H1 (cell line): ENCODE measurements around the gene IER3IP1. TPM values are rescaled to one million over a fixed set of nuclear protein-coding genes. Genes with fewer than 3 reads are reported as not detected.
A peak's percentile ranks its signal among the peaks of the same experiment; 100 is the strongest.

Experiments
- CTCF ChIA-PET: fragments of 300-600 bp; sonication (Branson Sonifier 250); formaldehyde crosslinking; loops from one replicate; lab custom pipeline; 2021; ENCODE audit not compliant: partially characterized antibody; lab: Charles Lee
- POLR2A ChIA-PET: fragments of 300-600 bp; sonication (Branson Sonifier 250); formaldehyde crosslinking; loops from one replicate; lab custom pipeline; 2021; ENCODE audit warnings: inconsistent platforms; ENCODE audit not compliant: partially characterized antibody; lab: Charles Lee
- DNase-seq, 2 experiments: peaks; one replicate each; pipeline versions ENCODE4 v3.0.0 to v3.0.0-alpha.2; 2010 to 2022; ENCODE audit warnings: low spot score in 2 of 2, low read depth in 1 of 2, mixed read lengths in 1 of 2
- FAIRE-seq: peaks from 2 replicates; lab custom pipeline; 2011; peaks lifted over from hg19 to GRCh38; lab: Jason Lieb, UNC
- H2AFZ ChIP-seq: 2 replicates; pipeline ENCODE4 v1.8.1; 2012; ENCODE audit warnings: low read length, inconsistent platforms
- H2AK5ac ChIP-seq: 2 replicates; pipeline ENCODE4 v1.6.1; 2013; ENCODE audit warnings: low read depth, low read length
- H2BK120ac ChIP-seq: replicated peaks from 2 replicates; pipeline ENCODE3; 2013; ENCODE audit warnings: low read depth, low read length, inconsistent platforms
- H2BK12ac ChIP-seq: 2 replicates; pipeline ENCODE4 v1.6.1; 2013; ENCODE audit warnings: low read depth, low read length
- H2BK15ac ChIP-seq: 2 replicates; pipeline ENCODE4 v1.6.1; 2013; ENCODE audit warnings: low read length
- H2BK20ac ChIP-seq: 2 replicates; pipeline ENCODE4 v1.6.1; 2013; ENCODE audit warnings: low read length
- H2BK5ac ChIP-seq: 2 replicates; pipeline ENCODE4 v1.6.1; 2013; ENCODE audit warnings: low read depth, low read length
- H3K14ac ChIP-seq: 2 replicates; pipeline ENCODE4 v1.6.1; 2013; ENCODE audit warnings: inconsistent platforms; ENCODE audit not compliant: insufficient read length
- H3K18ac ChIP-seq: 2 replicates; pipeline ENCODE4 v1.6.1; 2013; ENCODE audit warnings: low read length; ENCODE audit errors: extremely low read depth
- H3K23ac ChIP-seq: 2 replicates; pipeline ENCODE4 v1.6.1; 2013; ENCODE audit warnings: inconsistent platforms; ENCODE audit not compliant: insufficient read length
- H3K23me2 ChIP-seq: 2 replicates; pipeline ENCODE4 v1.6.1; 2013; ENCODE audit warnings: low read depth, low read length
- H3K27ac ChIP-seq: 2 replicates; pipeline ENCODE4 v1.6.1; 2011; ENCODE audit warnings: low read depth, low read length, inconsistent platforms
- H3K27me3 ChIP-seq, 4 experiments: replicated peaks in 1 of 4; 1 replicate in 1 of 4; 2 replicates in 3 of 4; pipeline versions ENCODE4 v1.6.1 to v1.8.1; 2011 to 2013; ENCODE audit warnings: low read length in 3 of 4, mild to moderate bottlenecking in 3 of 4, inconsistent platforms in 2 of 4, mixed read lengths in 2 of 4, moderate library complexity in 1 of 4; ENCODE audit not compliant: control insufficient read depth in 3 of 4, insufficient read depth in 3 of 4; ENCODE audit errors: extremely low read depth in 1 of 4
- H3K36me3 ChIP-seq, 4 experiments: 2 replicates each; pipeline versions ENCODE4 v1.6.1 to v1.8.1; 2011 to 2013; ENCODE audit warnings: mild to moderate bottlenecking in 4 of 4, low read length in 3 of 4, moderate library complexity in 2 of 4, control low read depth in 1 of 4, inconsistent platforms in 1 of 4; ENCODE audit not compliant: insufficient read depth in 4 of 4, control insufficient read depth in 2 of 4
- H3K4ac ChIP-seq: replicated peaks from 2 replicates; pipeline ENCODE3; 2013; ENCODE audit warnings: low read length, low read depth, mixed read lengths, inconsistent platforms; ENCODE audit not compliant: insufficient read length
- H3K4me1 ChIP-seq, 4 experiments: replicated peaks in 1 of 4; 1 replicate in 1 of 4; 2 replicates in 3 of 4; pipeline versions ENCODE4 v1.6.1 to v1.8.1; 2011 to 2013; ENCODE audit warnings: low read length in 3 of 4, inconsistent platforms in 2 of 4, mixed read lengths in 1 of 4; ENCODE audit not compliant: insufficient read depth in 4 of 4, control insufficient read depth in 3 of 4
- H3K4me2 ChIP-seq, 2 experiments: 2 replicates each; pipeline versions ENCODE4 v1.6.1 to v1.8.1; 2011 to 2013; ENCODE audit warnings: low read depth in 2 of 2, low read length in 2 of 2, control low read depth in 1 of 2, inconsistent platforms in 1 of 2, mild to moderate bottlenecking in 1 of 2; ENCODE audit not compliant: insufficient read depth in 1 of 2
- H3K4me3 ChIP-seq, 4 experiments: fragments of 200-600, 300-600 bp in 1 of 4; sonication (generic), shearing (Covaris generic), sonication (Bioruptor Twin) in 1 of 4; 2 replicates each; pipeline versions ENCODE4 v1.5.1 to v1.8.1; 2011 to 2016; ENCODE audit warnings: low read length in 4 of 4, low read depth in 3 of 4, control low read depth in 2 of 4, inconsistent platforms in 2 of 4, mild to moderate bottlenecking in 2 of 4, mixed read lengths in 1 of 4, moderate library complexity in 1 of 4; ENCODE audit not compliant: insufficient read depth in 2 of 4; ENCODE audit errors: extremely low read depth in 1 of 4
- H3K56ac ChIP-seq: replicated peaks from 2 replicates; pipeline ENCODE3; 2013; ENCODE audit warnings: low read depth, mild to moderate bottlenecking, mixed read lengths, low read length, inconsistent platforms; ENCODE audit not compliant: insufficient read length
- H3K79me1 ChIP-seq: 2 replicates; pipeline ENCODE4 v1.6.1; 2013; ENCODE audit warnings: low read depth, low read length, control low read depth
- H3K79me2 ChIP-seq, 2 experiments: 2 replicates each; pipeline versions ENCODE4 v1.6.1 to v1.8.1; 2012 to 2013; ENCODE audit warnings: low read length in 2 of 2, mild to moderate bottlenecking in 2 of 2, inconsistent platforms in 1 of 2; ENCODE audit not compliant: insufficient read depth in 2 of 2, control insufficient read depth in 1 of 2
- H3K9ac ChIP-seq, 4 experiments: replicated peaks in 1 of 4; 1 replicate in 1 of 4; 2 replicates in 3 of 4; pipeline versions ENCODE4 v1.6.1 to v1.8.1; 2011 to 2013; ENCODE audit warnings: low read depth in 3 of 4, low read length in 3 of 4, control low read depth in 2 of 4, mild to moderate bottlenecking in 2 of 4, moderate library complexity in 2 of 4, inconsistent platforms in 1 of 4; ENCODE audit errors: extremely low read depth in 1 of 4
- H3K9me3 ChIP-seq, 2 experiments: 2 replicates each; pipeline versions ENCODE4 v1.6.1 to v1.8.1; 2012 to 2013; ENCODE audit warnings: mild to moderate bottlenecking in 2 of 2, moderate library complexity in 2 of 2, control low read depth in 1 of 2, inconsistent platforms in 1 of 2, low read depth in 1 of 2, low read length in 1 of 2, mixed read lengths in 1 of 2; ENCODE audit not compliant: insufficient read depth in 2 of 2
- H4K20me1 ChIP-seq, 2 experiments: replicated peaks in 1 of 2; 2 replicates each; pipeline versions ENCODE3 to v1.8.1; 2011 to 2013; ENCODE audit warnings: inconsistent platforms in 2 of 2, low read length in 2 of 2, mild to moderate bottlenecking in 1 of 2; ENCODE audit not compliant: insufficient read depth in 2 of 2, control insufficient read depth in 1 of 2
- H4K5ac ChIP-seq: 2 replicates; pipeline ENCODE4 v1.6.1; 2013; ENCODE audit warnings: low read length, low read depth, mixed read lengths, inconsistent platforms; ENCODE audit not compliant: insufficient read length
- H4K8ac ChIP-seq: 2 replicates; pipeline ENCODE4 v1.8.0; 2013; ENCODE audit warnings: mild to moderate bottlenecking, moderate library complexity, low read length, inconsistent platforms; ENCODE audit not compliant: insufficient read depth; ENCODE audit errors: extremely low read depth
- H4K91ac ChIP-seq: replicated peaks from 2 replicates; pipeline ENCODE3; 2013; ENCODE audit warnings: low read length, mixed read lengths, inconsistent platforms; ENCODE audit not compliant: insufficient read length
- CEBPB ChIP-seq: IDR thresholded peaks from 2 replicates; pipeline ENCODE4 v1.6.1; 2012; ENCODE audit warnings: low read depth, low read length
- KDM1A ChIP-seq: fragments of 200-600, 300-600 bp; sonication (generic); IDR thresholded peaks from 2 replicates; pipeline ENCODE4 v1.7.1; 2016; ENCODE audit warnings: mild to moderate bottlenecking, low read length, borderline replicate concordance
- MAFK ChIP-seq: IDR thresholded peaks from 2 replicates; pipeline ENCODE4 v1.6.1; 2012; ENCODE audit warnings: low read depth, mild to moderate bottlenecking, improper control_type of control experiment, low read length
- SRF ChIP-seq: IDR thresholded peaks from 2 replicates; pipeline ENCODE4 v1.6.1; 2011; ENCODE audit warnings: mild to moderate bottlenecking, low read depth, low read length, moderate library complexity
- WGBS, 2 experiments: shearing (Covaris generic) in 1 of 2; methylation state at CpG; one replicate each; pipeline versions ENCODE4 v1.1.6 to v1.1.7; 2013 to 2015; ENCODE audit warnings: low lambda C conversion rate in 2 of 2, mixed read lengths in 2 of 2, inconsistent platforms in 1 of 2, low coverage in 1 of 2, missing lambda C conversion rate in 1 of 2; ENCODE audit not compliant: insufficient replicate concordance in 2 of 2, insufficient coverage in 1 of 2, insufficient read length in 1 of 2; ENCODE audit errors: extremely low coverage in 1 of 2, missing lambda C conversion rate in 1 of 2; 5-methylcytosine and 5-hydroxymethylcytosine counted together
- polyA plus RNA-seq, 7 experiments: library from polyadenylated mRNA; depleted of rRNA in 3 of 7; stranded (reverse) in 5 of 7; unstranded in 2 of 7; fragments of >200 nt in 5 of 7; fragments of 200-250 nt in 2 of 7; gene quantifications; 1 replicate in 5 of 7; 2 replicates in 1 of 7; 4 replicates in 1 of 7; pipeline versions ENCODE4 v1.2.1 to v1.2.3, GENCODE V29; 2011 to 2013; ENCODE audit warnings: missing spikeins in 2 of 7, mixed read lengths in 2 of 7
- total RNA-seq: library from RNA; stranded (reverse); fragmentation: NEBNext Ultra II Directional; extraction: Animal tissue kit (Norgen Biotek cat#: 25700); gene quantifications from 2 replicates; pipeline ENCODE4 v1.2.1, GENCODE V29; 2021

Gene IER3IP1
- total and polyA plus RNA-seq, 2 of the 8 experiments (the other 6 are each of a cell fraction or from before 2014, with no cell fraction given): 6.0 to 8.5 TPM

DNA sequence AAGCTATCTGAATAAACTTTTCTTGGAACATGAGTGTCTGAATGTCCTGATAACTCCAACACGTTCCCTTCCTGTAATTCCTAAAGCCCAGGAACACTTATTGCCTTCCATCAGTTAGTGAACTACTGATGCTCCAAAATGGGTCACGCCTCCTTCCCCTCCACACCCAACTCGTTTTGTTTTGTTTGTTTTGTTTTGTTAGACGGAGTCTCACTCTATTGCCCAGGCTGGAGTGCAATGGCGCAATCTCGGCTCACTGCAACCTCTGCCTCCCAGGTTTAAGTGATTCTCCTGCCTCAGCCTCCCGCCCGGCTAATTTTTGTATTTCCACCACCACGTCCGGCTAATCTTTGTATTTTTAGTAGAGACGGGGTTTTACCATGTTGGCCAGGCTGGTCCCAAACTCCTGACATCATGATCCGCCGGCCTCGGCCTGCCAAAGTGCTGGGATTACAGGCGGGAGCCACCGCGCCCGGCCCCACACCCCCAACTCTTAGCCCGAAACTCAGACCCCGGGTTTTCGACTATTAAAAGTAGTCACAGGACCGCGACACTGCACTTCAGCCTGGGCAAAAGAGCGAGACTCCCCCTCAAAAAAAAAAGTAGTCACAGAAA, 774 bp downstream of the IER3IP1 start:
- no peaks in the 10 kb centered on the region; the same call in 1 of the 2 replicates for H3K23me2 ChIP-seq
- H3K27me3 ChIP-seq: no peaks in the 10 kb centered on the region
- H3K4me2 ChIP-seq: peak overlapping the region; percentile 65 to 82
- no peak overlapping the region; the same call in 1 of the 2 replicates for H3K18ac ChIP-seq
- FAIRE-seq: no peak
- H4K91ac ChIP-seq: no peak overlapping the region
- H2BK20ac ChIP-seq: no peak overlapping the region
- TF ChIP-seq KDM1A: 0 out of 2 replicates have a peak, but pooled peaks have one; percentile 34
- TF ChIP-seq SRF: no peak
- no peak for TF ChIP-seq MAFK
- TF ChIP-seq CEBPB: peak; percentile 59; the same call in 1 of the 2 replicates
- no peak overlapping the region for H3K27ac ChIP-seq
- no peak overlapping the region for H2BK15ac ChIP-seq
- H3K79me2 ChIP-seq: peaks cover 0 to 45% of the 10 kb centered on the region in 2 experiments; a peak in 3 of 4 replicates
- H3K36me3 ChIP-seq: peaks cover 0 to 2% (median 0%) of the 10 kb centered on the region in 4 experiments; a peak in 1 of 8 replicates
- H3K23ac ChIP-seq: no peak overlapping the region
- H2BK120ac ChIP-seq: no peak overlapping the region
- 0 out of 2 replicates have a peak overlapping the region, but pooled peaks have one; percentile 28 for H2AFZ ChIP-seq
- no peaks in the 10 kb centered on the region for H3K9me3 ChIP-seq
- H3K4ac ChIP-seq: no peak overlapping the region
- H3K14ac ChIP-seq: no peak overlapping the region
- peak overlapping the region; percentile 82 to 95 (median 90) for H3K4me3 ChIP-seq
- H3K56ac ChIP-seq: no peak overlapping the region
- H2BK12ac ChIP-seq: no peak overlapping the region
- peaks cover 5% of the 10 kb centered on the region for H3K79me1 ChIP-seq
- ChIA-PET CTCF (interaction anchor here (0.5 to 1.2 kb wide), 2 partner anchors 30 to 33 kb away, joined by 3 to 4 read pairs; no protein-coding TSS in a partner anchor), POLR2A (interaction anchor here (0.7 to 1.5 kb wide), 4 partner anchors 8 to 57 kb away, joined by 3 to 4 read pairs (median 4); no protein-coding TSS in a partner anchor)
- no peak for DNase-seq
- peak overlapping the region; percentile 16 for H4K8ac ChIP-seq
- 20% methylated on average over 23 of the region's 24 CpGs; no CpG with 5 or more reads in 1 of the 2 experiments for WGBS, 2 experiments
- no peak overlapping the region for H2AK5ac ChIP-seq
- peak overlapping the region in 3 of 4 experiments; percentile 87 to 98 (median 87); a peak in 6 of 7 replicates for H3K9ac ChIP-seq
- H3K4me1 ChIP-seq: peaks cover 3 to 5% (median 4%) of the 10 kb centered on the region in 4 experiments; a peak in 5 of 7 replicates
- no peak overlapping the region for H2BK5ac ChIP-seq
- no peak overlapping the region for H4K5ac ChIP-seq
- peaks cover 0 to 4% of the 10 kb centered on the region in 2 experiments for H4K20me1 ChIP-seq
